PC-3 (cell line): Measurements from ENCODE around the gene ATXN10.

ENCODE experiments used
- EZH2 ChIP-seq: fragments of 300-600 bp; sonication (generic); IDR thresholded peaks from one replicate; pipeline ENCODE4 v1.6.1; 2017; ENCODE audit warnings: antibody characterized with exemption, mild to moderate bottlenecking, low read length; ENCODE audit not compliant: unreplicated experiment
- EZH2phosphoT487 ChIP-seq: fragments of 300-600 bp; sonication (generic); IDR thresholded peaks from 2 replicates; pipeline ENCODE4 v1.6.1; 2018; ENCODE audit warnings: mild to moderate bottlenecking, antibody characterized with exemption, low read length, borderline replicate concordance
- TF ChIP-seq, protein P1 (sequence below): fragments of 300-600 bp; sonication (generic); conservative IDR thresholded peaks from 2 replicates; pipeline ENCODE4 v1.5.1; 2017; ENCODE audit warnings: antibody characterized with exemption, low read depth, mild to moderate bottlenecking, low read length

- TF ChIP-seq, protein P1, sequence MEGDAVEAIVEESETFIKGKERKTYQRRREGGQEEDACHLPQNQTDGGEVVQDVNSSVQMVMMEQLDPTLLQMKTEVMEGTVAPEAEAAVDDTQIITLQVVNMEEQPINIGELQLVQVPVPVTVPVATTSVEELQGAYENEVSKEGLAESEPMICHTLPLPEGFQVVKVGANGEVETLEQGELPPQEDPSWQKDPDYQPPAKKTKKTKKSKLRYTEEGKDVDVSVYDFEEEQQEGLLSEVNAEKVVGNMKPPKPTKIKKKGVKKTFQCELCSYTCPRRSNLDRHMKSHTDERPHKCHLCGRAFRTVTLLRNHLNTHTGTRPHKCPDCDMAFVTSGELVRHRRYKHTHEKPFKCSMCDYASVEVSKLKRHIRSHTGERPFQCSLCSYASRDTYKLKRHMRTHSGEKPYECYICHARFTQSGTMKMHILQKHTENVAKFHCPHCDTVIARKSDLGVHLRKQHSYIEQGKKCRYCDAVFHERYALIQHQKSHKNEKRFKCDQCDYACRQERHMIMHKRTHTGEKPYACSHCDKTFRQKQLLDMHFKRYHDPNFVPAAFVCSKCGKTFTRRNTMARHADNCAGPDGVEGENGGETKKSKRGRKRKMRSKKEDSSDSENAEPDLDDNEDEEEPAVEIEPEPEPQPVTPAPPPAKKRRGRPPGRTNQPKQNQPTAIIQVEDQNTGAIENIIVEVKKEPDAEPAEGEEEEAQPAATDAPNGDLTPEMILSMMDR: no peak
- TF ChIP-seq EZH2phosphoT487 (no peak), EZH2 (no peak)
These were observed 91.6 kb downstream of the ATXN10 start for GRCh38 chr22:45763236-45763624.
